HCT116 (cell line): ENCODE results near the gene RAB3C. TPM values are rescaled to one million over a fixed set of nuclear protein-coding genes. Genes with fewer than 3 reads are reported as not detected.

Experiments
- ATAC-seq: fragments of 200-7000 bp; cut with Tn5 transposase; 2 replicates; pipeline ENCODE4 v1.9.1; 2020; ENCODE audit warnings: mild to moderate bottlenecking, moderate library complexity
- BruUV-seq: library from RNA; stranded (reverse); fragments of 400-500 nt; replicated peaks from 2 replicates; lab custom pipeline; 2021; lab: Mats Ljungman, UMichigan
- CTCF ChIA-PET: fragments of 300-600 bp; sonication (Branson Sonifier 250); formaldehyde crosslinking; loops from one replicate; lab custom pipeline; 2021; ENCODE audit warnings: antibody characterized with exemption; lab: Charles Lee
- POLR2A ChIA-PET: fragments of 300-600, 350-600 bp; sonication (Branson Sonifier 250); formaldehyde crosslinking; loops from one replicate; lab custom pipeline; 2021; ENCODE audit warnings: antibody characterized with exemption; lab: Charles Lee
- RAD21 ChIA-PET, 2 experiments: fragments of 300-600 bp; sonication (Branson Sonifier 250); formaldehyde crosslinking; loops; one replicate each; lab custom pipeline; 2023; ENCODE audit warnings: low total read pairs in 2 of 2; ENCODE audit not compliant: uncharacterized antibody in 2 of 2, unreplicated experiment in 2 of 2, low non-redundant PET in 1 of 2; lab: Charles Lee
- DNase-seq: peaks from one replicate; pipeline ENCODE4 v3.0.0-alpha.2; 2010; ENCODE audit warnings: low read depth, low spot score
- H2AFZ ChIP-seq: fragments of 200-600 bp; shearing (Covaris generic), sonication (generic); 2 replicates; pipeline ENCODE4 v1.6.1; 2017; ENCODE audit warnings: low read depth, mixed run types, mixed read lengths, antibody characterized with exemption, low read length; ENCODE audit not compliant: poor library complexity, severe bottlenecking
- H3K27ac ChIP-seq: 2 replicates; pipeline ENCODE4 v1.5.1; 2012; ENCODE audit warnings: low read depth, low read length
- H3K27me3 ChIP-seq: fragments of 200-600 bp; sonication (generic); 2 replicates; pipeline ENCODE4 v1.6.1; 2016; ENCODE audit warnings: mixed run types, low read length, mixed read lengths; ENCODE audit not compliant: insufficient read depth
- H3K36me3 ChIP-seq, 2 experiments: fragments of 200-500 bp in 1 of 2; fragments of 200-600 bp in 1 of 2; sonication (Bioruptor generic) in 1 of 2; sonication (generic) in 1 of 2; 2 replicates each; pipeline versions ENCODE4 v1.5.1 to v1.6.1; 2014 to 2016; ENCODE audit warnings: low read length in 2 of 2, inconsistent platforms in 1 of 2, mixed read lengths in 1 of 2, mixed run types in 1 of 2; ENCODE audit not compliant: insufficient read depth in 2 of 2, control insufficient read depth in 1 of 2
- H3K4me1 ChIP-seq, 2 experiments: fragments of 200-600 bp in 1 of 2; sonication (generic) in 1 of 2; 2 replicates each; pipeline versions ENCODE4 v1.5.1 to v1.6.1; 2012 to 2017; ENCODE audit warnings: low read length in 2 of 2, inconsistent platforms in 1 of 2, mild to moderate bottlenecking in 1 of 2, mixed read lengths in 1 of 2, mixed run types in 1 of 2, moderate library complexity in 1 of 2; ENCODE audit not compliant: insufficient read depth in 2 of 2, control insufficient read depth in 1 of 2
- H3K4me2 ChIP-seq: fragments of 200-600 bp; sonication (generic); 2 replicates; pipeline ENCODE4 v1.6.1; 2017; ENCODE audit warnings: mixed run types, low read length, mixed read lengths
- H3K4me3 ChIP-seq, 2 experiments: fragments of 200-600 bp in 1 of 2; sonication (generic) in 1 of 2; replicated peaks in 1 of 2; 2 replicates each; pipeline ENCODE4 v1.5.1; 2011 to 2016; ENCODE audit warnings: low read length in 2 of 2, control low read depth in 1 of 2, low read depth in 1 of 2, mild to moderate bottlenecking in 1 of 2, mixed read lengths in 1 of 2, mixed run types in 1 of 2
- H3K79me2 ChIP-seq: fragments of 200-600 bp; sonication (generic); 2 replicates; pipeline ENCODE4 v1.6.1; 2017; ENCODE audit warnings: mild to moderate bottlenecking, mixed run types, low read length, moderate library complexity, mixed read lengths; ENCODE audit not compliant: insufficient read depth
- H3K9ac ChIP-seq: fragments of 200-600 bp; sonication (generic); 2 replicates; pipeline ENCODE4 v1.6.1; 2016; ENCODE audit warnings: low read length, mixed read lengths
- H3K9me2 ChIP-seq: fragments of 200-600 bp; sonication (generic), shearing (Covaris generic); 2 replicates; pipeline ENCODE4 v1.6.1; 2017; ENCODE audit warnings: mixed run types, mild to moderate bottlenecking, moderate library complexity; ENCODE audit not compliant: insufficient read depth
- H3K9me3 ChIP-seq, 2 experiments: fragments of 200-500 bp in 1 of 2; fragments of 200-600 bp in 1 of 2; sonication (Bioruptor generic) in 1 of 2; sonication (generic) in 1 of 2; 2 replicates each; pipeline ENCODE4 v1.6.1; 2014 to 2017; ENCODE audit warnings: low read length in 2 of 2, mixed read lengths in 2 of 2, inconsistent platforms in 1 of 2, low read depth in 1 of 2, mild to moderate bottlenecking in 1 of 2, mixed run types in 1 of 2, moderate library complexity in 1 of 2; ENCODE audit not compliant: control insufficient read depth in 1 of 2, insufficient read depth in 1 of 2
- H4K20me1 ChIP-seq: fragments of 200-600 bp; sonication (generic), shearing (Covaris generic); 2 replicates; pipeline ENCODE4 v1.6.1; 2017; ENCODE audit warnings: mixed run types, mild to moderate bottlenecking, moderate library complexity; ENCODE audit not compliant: insufficient read depth
- ATF3 ChIP-seq: IDR thresholded peaks from 2 replicates; pipeline ENCODE4 v1.6.1; 2012
- CBX3 ChIP-seq: IDR thresholded peaks from 2 replicates; pipeline ENCODE4 v1.6.1; 2012; ENCODE audit warnings: low read depth
- CTCF ChIP-seq, 3 experiments: fragments of 200-600 bp in 1 of 3; sonication (generic) in 1 of 3; IDR thresholded peaks in 2 of 3; conservative IDR thresholded peaks in 1 of 3; 2 replicates each; pipeline ENCODE4 v1.5.1; 2012 to 2017; ENCODE audit warnings: low read depth in 2 of 3, low read length in 2 of 3, antibody characterized with exemption in 1 of 3, borderline replicate concordance in 1 of 3, control low read depth in 1 of 3, mild to moderate bottlenecking in 1 of 3, mixed read lengths in 1 of 3, mixed run types in 1 of 3, moderate library complexity in 1 of 3; ENCODE audit not compliant: insufficient read depth in 1 of 3
- EZH2 ChIP-seq: fragments of 200-600 bp; sonication (generic); IDR thresholded peaks from 2 replicates; pipeline ENCODE4 v1.6.1; 2017; ENCODE audit warnings: antibody characterized with exemption, mixed run types
- TCF7L2 ChIP-seq: IDR thresholded peaks from 2 replicates; pipeline ENCODE4 v1.7.0; 2011; ENCODE audit warnings: borderline replicate concordance, inconsistent platforms; ENCODE audit not compliant: insufficient read depth, insufficient read length; ENCODE audit errors: extremely low read depth
- ZBTB33 ChIP-seq: IDR thresholded peaks from 2 replicates; pipeline ENCODE4 v1.6.1; 2011; ENCODE audit warnings: mild to moderate bottlenecking, low read length, moderate library complexity; ENCODE audit not compliant: insufficient replicate concordance; ENCODE audit errors: extremely low read depth
- intact Hi-C: fragments of 100-400 bp; cut with micrococcal nuclease; formaldehyde crosslinking; loops from 2 replicates; pipeline ENCODE4 v1.10.0; 2022
- total RNA-seq: library from RNA; stranded (reverse); gene quantifications from one replicate; pipeline ENCODE4 v1.2.1, GENCODE V29; 2021; ENCODE audit not compliant: unreplicated experiment

RAB3C gene
- total RNA-seq, 1 experiment from 2014 or later, result not detected

- no peaks in the 10 kb centered on the region for H3K79me2 ChIP-seq
- H3K9me3 ChIP-seq, result no peaks in the 10 kb centered on the region
- H2AFZ ChIP-seq, result no peak overlapping the region
- ChIA-PET POLR2A (no interaction called here), RAD21 (no interaction called here), CTCF (no interaction called here)
- no peak overlapping the region for H3K27ac ChIP-seq
- H3K4me1 ChIP-seq, result no peaks in the 10 kb centered on the region
- no peaks in the 10 kb centered on the region for H3K9me2 ChIP-seq
- no peak overlapping the region for H3K4me2 ChIP-seq
- no TSS peak for BruUV-seq
- H3K4me3 ChIP-seq, result no peak overlapping the region
- H3K36me3 ChIP-seq, result no peaks in the 10 kb centered on the region
- intact Hi-C loops, result no loop called here
- H4K20me1 ChIP-seq, result no peaks in the 10 kb centered on the region
- H3K9ac ChIP-seq, result no peak overlapping the region
- DNase-seq (no peak), ATAC-seq (no peak)
- peaks cover 7% of the 10 kb centered on the region for H3K27me3 ChIP-seq
- TF ChIP-seq ATF3 (no peak), EZH2 (no peak), TCF7L2 (no peak), CBX3 (no peak), ZBTB33 (no peak), CTCF (IDR thresholded peaks at IDR 0.05 in 2 of 3, conservative IDR thresholded peaks at IDR 0.05 in 1 of 3; ENCODE audit: borderline replicate concordance in 1 of 3, insufficient read depth in 1 of 3, low read depth in 2 of 3, low read length in 2 of 3) (no peak)
Observed at GRCh38 chr5:58764199-58764598, 181.3 kb downstream of the RAB3C start.
